Osteoblast (primary cell): ENCODE data around the gene MPIG6B. TPM values are rescaled to one million over a fixed set of nuclear protein-coding genes. Genes with fewer than 3 reads are reported as not detected.

Source experiments
- DNase-seq: peaks from one replicate; pipeline ENCODE4 v3.0.0; 2011; ENCODE audit warnings: low spot score, mixed read lengths; ENCODE audit not compliant: insufficient read length; ENCODE audit errors: missing footprints
- H2AFZ ChIP-seq: 2 replicates; pipeline ENCODE4 v1.6.0; 2011; ENCODE audit warnings: mild to moderate bottlenecking, low read length
- H3K27ac ChIP-seq: 2 replicates; pipeline ENCODE4 v1.5.1; 2011; ENCODE audit warnings: mild to moderate bottlenecking, low read depth, low read length, moderate library complexity
- H3K27me3 ChIP-seq: 2 replicates; pipeline ENCODE4 v1.6.0; 2012; ENCODE audit warnings: mild to moderate bottlenecking, control low read depth, inconsistent platforms, low read length, moderate library complexity; ENCODE audit not compliant: insufficient read depth
- H3K36me3 ChIP-seq: 2 replicates; pipeline ENCODE4 v1.5.1; 2011; ENCODE audit warnings: mild to moderate bottlenecking, low read length, control low read depth, moderate library complexity; ENCODE audit not compliant: insufficient read depth
- H3K4me1 ChIP-seq: 2 replicates; pipeline ENCODE4 v1.5.1; 2011; ENCODE audit warnings: mild to moderate bottlenecking, low read length, control low read depth, moderate library complexity; ENCODE audit not compliant: insufficient read depth
- H3K4me2 ChIP-seq: 2 replicates; pipeline ENCODE4 v1.6.0; 2011; ENCODE audit warnings: mild to moderate bottlenecking, low read length; ENCODE audit not compliant: insufficient read depth
- H3K4me3 ChIP-seq: fragments of 200-600 bp; sonication (generic); 3 replicates; pipeline ENCODE4 v1.5.1; 2012; ENCODE audit warnings: mild to moderate bottlenecking, low read length, inconsistent platforms; ENCODE audit not compliant: insufficient read depth
- H3K79me2 ChIP-seq: 2 replicates; pipeline ENCODE4 v1.6.0; 2012; ENCODE audit warnings: mild to moderate bottlenecking, low read length, control low read depth, inconsistent platforms; ENCODE audit not compliant: insufficient read depth
- H3K9me3 ChIP-seq: 2 replicates; pipeline ENCODE4 v1.5.1; 2011; ENCODE audit warnings: low read depth, low read length, control low read depth
- H4K20me1 ChIP-seq: 2 replicates; pipeline ENCODE4 v1.6.0; 2012; ENCODE audit warnings: mild to moderate bottlenecking, low read length, control low read depth; ENCODE audit not compliant: insufficient read depth
- total RNA-seq: library from RNA; depleted of rRNA; stranded (reverse); fragments of >200 nt; gene quantifications from 2 replicates; pipeline ENCODE4 v1.2.3, GENCODE V29; 2012
- TF ChIP-seq, protein P1 (sequence below): IDR thresholded peaks from 2 replicates; pipeline ENCODE4 v1.5.1; 2011; ENCODE audit warnings: mild to moderate bottlenecking, low read depth, low read length, moderate library complexity; ENCODE audit errors: extremely low read depth

The MPIG6B gene
- total RNA-seq, 1 donor: not detected

DNA sequence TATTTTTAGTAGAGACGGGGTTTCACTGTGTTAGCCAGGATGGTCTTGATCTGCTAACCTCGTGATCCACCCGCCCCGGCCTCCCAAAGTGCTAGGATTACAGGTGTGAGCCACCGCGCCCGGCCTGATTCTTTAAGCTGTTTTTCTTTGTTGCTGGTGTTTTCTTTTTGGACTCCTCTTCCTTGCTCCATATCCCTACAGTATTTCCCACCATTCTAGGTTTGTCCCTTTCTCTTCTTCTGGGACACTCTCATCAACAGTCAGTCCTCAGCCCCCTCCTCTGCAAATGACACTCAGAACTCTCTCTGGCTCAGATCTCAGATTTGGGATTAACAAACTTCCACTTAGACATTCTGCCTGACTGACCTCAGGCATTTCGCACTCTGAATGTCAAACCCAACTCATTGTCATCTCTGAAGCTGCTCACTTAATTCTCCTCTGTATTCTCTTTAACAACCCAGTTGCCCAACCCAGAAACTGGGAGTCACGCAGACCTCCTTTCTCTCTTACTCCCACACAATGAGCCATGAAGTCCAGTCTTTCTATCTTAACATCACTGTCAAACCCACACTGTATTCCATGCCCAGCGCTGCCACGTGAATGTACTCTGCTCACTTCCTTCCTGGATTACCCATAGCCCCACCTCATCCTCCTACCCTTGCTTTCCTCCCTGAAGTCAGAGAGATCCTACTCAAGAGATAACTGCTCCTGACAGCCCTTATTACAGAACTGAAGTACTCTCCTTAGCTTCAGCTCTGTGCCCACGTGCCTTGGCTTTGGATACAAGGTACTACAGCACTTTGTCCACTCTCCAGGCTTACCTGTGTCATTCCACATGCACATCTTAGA lies 2.6 kb downstream of the MPIG6B start:
- Histone ChIP-seq H3K9me3 (no peaks in the 10 kb centered on the region), H3K4me1 (peaks cover 13% of the 10 kb centered on the region), H3K36me3 (peaks cover 20% of the 10 kb centered on the region), H2AFZ (no peak overlapping the region), H3K27ac (no peak overlapping the region), H3K4me3 (no peak overlapping the region), H3K27me3 (no peaks in the 10 kb centered on the region), H3K4me2 (no peak overlapping the region), H4K20me1 (peaks cover 5% of the 10 kb centered on the region), H3K79me2 (peaks cover 7% of the 10 kb centered on the region)
- TF ChIP-seq, protein P1, sequence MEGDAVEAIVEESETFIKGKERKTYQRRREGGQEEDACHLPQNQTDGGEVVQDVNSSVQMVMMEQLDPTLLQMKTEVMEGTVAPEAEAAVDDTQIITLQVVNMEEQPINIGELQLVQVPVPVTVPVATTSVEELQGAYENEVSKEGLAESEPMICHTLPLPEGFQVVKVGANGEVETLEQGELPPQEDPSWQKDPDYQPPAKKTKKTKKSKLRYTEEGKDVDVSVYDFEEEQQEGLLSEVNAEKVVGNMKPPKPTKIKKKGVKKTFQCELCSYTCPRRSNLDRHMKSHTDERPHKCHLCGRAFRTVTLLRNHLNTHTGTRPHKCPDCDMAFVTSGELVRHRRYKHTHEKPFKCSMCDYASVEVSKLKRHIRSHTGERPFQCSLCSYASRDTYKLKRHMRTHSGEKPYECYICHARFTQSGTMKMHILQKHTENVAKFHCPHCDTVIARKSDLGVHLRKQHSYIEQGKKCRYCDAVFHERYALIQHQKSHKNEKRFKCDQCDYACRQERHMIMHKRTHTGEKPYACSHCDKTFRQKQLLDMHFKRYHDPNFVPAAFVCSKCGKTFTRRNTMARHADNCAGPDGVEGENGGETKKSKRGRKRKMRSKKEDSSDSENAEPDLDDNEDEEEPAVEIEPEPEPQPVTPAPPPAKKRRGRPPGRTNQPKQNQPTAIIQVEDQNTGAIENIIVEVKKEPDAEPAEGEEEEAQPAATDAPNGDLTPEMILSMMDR: no peak
- no peak for DNase-seq

DNA sequence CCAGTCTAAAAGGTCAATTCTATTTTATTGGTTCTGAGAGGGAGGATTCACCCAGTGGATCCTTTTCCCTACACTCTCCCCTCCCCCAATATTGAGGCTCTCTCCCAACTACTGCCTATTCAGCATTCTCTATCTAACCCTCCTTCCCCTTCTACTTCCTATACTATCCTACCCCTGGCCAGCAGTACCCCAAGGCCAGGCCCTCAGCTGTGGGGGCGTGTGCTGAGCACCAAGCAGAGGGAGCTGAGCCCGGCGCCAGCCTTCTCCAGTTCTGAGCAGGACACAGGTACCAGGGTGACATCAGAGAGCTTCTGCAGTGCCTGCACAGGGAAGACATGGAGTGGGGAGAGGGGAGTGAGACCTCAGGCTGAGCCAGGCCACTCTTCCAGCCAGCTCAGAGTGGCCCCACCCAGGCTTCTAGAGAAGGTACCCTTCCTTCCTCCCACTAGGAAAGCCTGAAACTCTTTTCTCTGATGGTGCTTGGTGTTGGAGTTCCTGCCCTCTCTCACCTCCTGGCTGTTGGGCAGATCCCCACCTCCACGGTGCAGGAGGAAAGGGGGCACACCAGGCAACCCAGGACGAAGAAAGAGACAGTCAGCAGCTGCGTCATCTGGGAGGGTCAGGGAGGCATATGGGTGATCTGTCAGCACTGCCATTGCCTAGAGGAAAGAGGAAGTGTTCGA lies 4.0 kb downstream of the MPIG6B start:
- peaks cover 13% of the 10 kb centered on the region for H3K4me1 ChIP-seq
- peaks cover 11% of the 10 kb centered on the region for H3K79me2 ChIP-seq
- H3K27me3 ChIP-seq: no peaks in the 10 kb centered on the region
- peaks cover 34% of the 10 kb centered on the region for H3K36me3 ChIP-seq
- H3K27ac ChIP-seq: no peak overlapping the region
- H4K20me1 ChIP-seq: peaks cover 11% of the 10 kb centered on the region
- H2AFZ ChIP-seq: no peak overlapping the region
- H3K9me3 ChIP-seq: no peaks in the 10 kb centered on the region
- TF ChIP-seq, protein P1: no peak
- no peak overlapping the region for H3K4me3 ChIP-seq
- no peak overlapping the region for H3K4me2 ChIP-seq
- peak; percentile 65 for DNase-seq

DNA sequence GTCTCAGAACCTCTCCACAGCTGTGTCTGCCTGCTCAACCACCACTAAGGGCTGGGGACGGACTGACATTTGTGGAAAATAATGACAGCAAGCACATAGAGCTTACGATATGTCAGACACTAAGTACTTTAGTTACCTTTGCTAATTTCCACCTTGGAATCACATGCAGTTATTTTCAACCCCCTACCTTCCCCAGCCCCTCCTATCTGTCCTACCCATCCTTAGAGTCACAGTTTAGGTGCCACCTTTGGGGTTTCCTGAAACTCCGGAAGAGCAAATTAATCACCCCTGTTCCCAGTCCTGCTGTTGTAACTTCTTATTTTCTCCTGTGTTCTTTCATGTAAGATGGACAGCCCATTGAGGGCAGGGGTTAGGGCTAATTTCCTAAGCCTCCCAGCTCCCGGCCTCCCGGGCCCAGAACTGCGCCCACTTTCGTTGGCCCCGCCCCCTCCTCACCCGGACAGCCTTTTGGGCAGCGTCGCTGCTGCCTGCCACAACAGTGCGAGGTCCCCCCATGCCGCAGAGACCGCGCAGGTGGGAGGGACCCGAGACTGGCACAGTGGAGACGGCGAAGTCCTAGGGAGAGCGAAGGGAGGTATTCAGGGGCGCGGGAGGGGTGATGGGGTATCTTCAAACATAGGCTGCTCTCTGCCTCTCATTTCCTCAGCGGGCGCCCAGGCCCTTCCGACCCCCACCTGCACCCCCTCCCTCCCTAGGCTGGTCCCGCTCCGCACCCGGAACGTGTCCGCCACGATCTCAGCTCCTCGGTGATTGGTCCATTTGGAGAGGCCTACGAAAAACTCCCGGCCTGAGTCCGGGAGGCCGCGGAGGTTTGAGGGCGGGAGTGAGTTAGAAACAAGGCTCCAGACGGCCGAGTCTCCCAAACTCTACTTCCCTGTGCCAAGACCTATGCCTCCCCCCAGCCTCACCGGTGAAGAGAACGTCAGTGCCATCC lies 4.8 kb downstream of the MPIG6B start:
- TF ChIP-seq, protein P1: no peak
- peaks cover 40% of the 10 kb centered on the region for H3K36me3 ChIP-seq

More for the DNA sequence above, 4.8 kb downstream of the MPIG6B start:
- Histone ChIP-seq H3K4me1 (peaks cover 13% of the 10 kb centered on the region), H3K4me3 (peak overlapping the region; percentile 92), H2AFZ (no peak overlapping the region), H3K27me3 (no peaks in the 10 kb centered on the region), H4K20me1 (peaks cover 14% of the 10 kb centered on the region), H3K4me2 (peak overlapping the region; percentile 91), H3K9me3 (no peaks in the 10 kb centered on the region), H3K27ac (no peak overlapping the region), H3K79me2 (peaks cover 13% of the 10 kb centered on the region)
- DNase-seq: no peak
